Activated CD4-positive, alpha-beta T cell treated with anti-CD3 and anti-CD28 coated beads, Interleukin-2, amount 10 ng/mL, durations not matched to agents 7 days and 5 days (primary cell): ENCODE results near the gene HDAC4. TPM values are rescaled to one million over a fixed set of nuclear protein-coding genes. Genes with fewer than 3 reads are reported as not detected.

Experiments used
- CTCF ChIA-PET: fragments of 350-600 bp; sonication (Branson Sonifier 250); formaldehyde crosslinking; loops from one replicate; lab custom pipeline; 2021; ENCODE audit warnings: antibody characterized with exemption; lab: Charles Lee
- POLR2A ChIA-PET: fragments of 350-600 bp; sonication (Branson Sonifier 250); formaldehyde crosslinking; loops from one replicate; lab custom pipeline; 2021; ENCODE audit warnings: antibody characterized with exemption; lab: Charles Lee
- DNase-seq: peaks from one replicate; pipeline ENCODE4 v3.0.0-alpha.2; 2020
- H3K27ac Mint-ChIP-seq: one replicate; pipeline ENCODE4 v1.8.0; 2021; ENCODE audit warnings: mild to moderate bottlenecking, moderate library complexity, mixed read lengths
- H3K27me3 Mint-ChIP-seq: one replicate; pipeline ENCODE4 v1.8.0; 2021; ENCODE audit warnings: mixed read lengths
- H3K36me3 Mint-ChIP-seq: one replicate; pipeline ENCODE4 v1.8.0; 2021; ENCODE audit warnings: low read depth, mixed read lengths
- H3K4me1 Mint-ChIP-seq: one replicate; pipeline ENCODE4 v1.8.0; 2021; ENCODE audit warnings: mixed read lengths
- H3K4me3 Mint-ChIP-seq: one replicate; pipeline ENCODE4 v1.8.0; 2021; ENCODE audit warnings: mild to moderate bottlenecking, moderate library complexity, mixed read lengths
- H3K9me3 Mint-ChIP-seq: one replicate; pipeline ENCODE4 v1.8.0; 2021; ENCODE audit warnings: mixed read lengths
- microRNA-seq: library from miRNA; unstranded; fragments of <30 nt; microRNA quantifications from one replicate; pipeline ENCODE4 v1.2.0, GENCODE V29; 2021; ENCODE audit warnings: borderline microRNAs expressed, borderline replicate concordance
- total RNA-seq, 2 experiments: library from RNA; stranded (reverse); gene quantifications; one replicate each; pipeline ENCODE4 v1.2.3, GENCODE V29; 2021

Gene HDAC4
- total RNA-seq, 2 experiments from 2014 or later: 57.1 to 68.4 TPM

GRCh38 chr2:239002954-239003623, 397.7 kb downstream of the HDAC4 start:
- POLR2A ChIA-PET: no interaction called here
- no peak for DNase-seq
- Mint-ChIP-seq H3K27ac (no peak overlapping the region), H3K36me3 (no peaks in the 10 kb centered on the region), H3K9me3 (no peaks in the 10 kb centered on the region), H3K4me3 (no peak overlapping the region), H3K4me1 (no peaks in the 10 kb centered on the region), H3K27me3 (peaks cover 7% of the 10 kb centered on the region)
- CTCF ChIA-PET: no interaction called here

- CTCF ChIA-PET: no interaction called here
- no peaks in the 10 kb centered on the region for H3K9me3 Mint-ChIP-seq
- POLR2A ChIA-PET: no interaction called here
- H3K27ac Mint-ChIP-seq: no peak overlapping the region
- DNase-seq: no peak
- H3K27me3 Mint-ChIP-seq: peaks cover 7% of the 10 kb centered on the region
- no peak overlapping the region for H3K4me3 Mint-ChIP-seq
- H3K4me1 Mint-ChIP-seq: no peaks in the 10 kb centered on the region
- H3K36me3 Mint-ChIP-seq: no peaks in the 10 kb centered on the region
Measured at GRCh38 chr2:239002591-239002953, 398.2 kb downstream of the HDAC4 start.

- H3K27ac Mint-ChIP-seq: no peak overlapping the region
- peaks cover 6% of the 10 kb centered on the region for H3K27me3 Mint-ChIP-seq
- ChIA-PET POLR2A (no interaction called here), CTCF (no interaction called here)
- H3K4me1 Mint-ChIP-seq: no peaks in the 10 kb centered on the region
- H3K4me3 Mint-ChIP-seq: no peak overlapping the region
- H3K9me3 Mint-ChIP-seq: no peaks in the 10 kb centered on the region
- no peak for DNase-seq
- H3K36me3 Mint-ChIP-seq: no peaks in the 10 kb centered on the region
Measured at GRCh38 chr2:239001794-239002193, 399.0 kb downstream of the HDAC4 start.

- peaks cover 2% of the 10 kb centered on the region for H3K27me3 Mint-ChIP-seq
- no peak overlapping the region for H3K4me3 Mint-ChIP-seq
- CTCF ChIA-PET: interaction anchor here (0.6 kb wide), 1 partner anchor 142 kb away, joined by 5 read pairs; no protein-coding TSS in a partner anchor
- no peaks in the 10 kb centered on the region for H3K36me3 Mint-ChIP-seq
- no peak overlapping the region for H3K27ac Mint-ChIP-seq
- no peak for DNase-seq
- no peaks in the 10 kb centered on the region for H3K4me1 Mint-ChIP-seq
- POLR2A ChIA-PET: no interaction called here
- H3K9me3 Mint-ChIP-seq: no peaks in the 10 kb centered on the region
Measured at GRCh38 chr2:239000500-239001073, 400.2 kb downstream of the HDAC4 start.

- no peak for DNase-seq
- ChIA-PET CTCF (no interaction called here), POLR2A (no interaction called here)
- H3K27me3 Mint-ChIP-seq: peaks cover 4% of the 10 kb centered on the region
- H3K27ac Mint-ChIP-seq: no peak overlapping the region
- H3K36me3 Mint-ChIP-seq: no peaks in the 10 kb centered on the region
- no peaks in the 10 kb centered on the region for H3K4me1 Mint-ChIP-seq
- H3K9me3 Mint-ChIP-seq: no peaks in the 10 kb centered on the region
- H3K4me3 Mint-ChIP-seq: no peak overlapping the region
Measured at GRCh38 chr2:239000089-239000488, 400.7 kb downstream of the HDAC4 start.

GRCh38 chr2:238999291-238999741, 401.5 kb downstream of the HDAC4 start:
- Mint-ChIP-seq H3K27ac (no peak overlapping the region), H3K4me3 (no peak overlapping the region), H3K9me3 (no peaks in the 10 kb centered on the region), H3K36me3 (no peaks in the 10 kb centered on the region), H3K27me3 (peaks cover 4% of the 10 kb centered on the region), H3K4me1 (no peaks in the 10 kb centered on the region)
- ChIA-PET POLR2A (no interaction called here), CTCF (interaction anchor here (0.6 kb wide), 1 partner anchor 29 kb away, joined by 3 read pairs; no protein-coding TSS in a partner anchor)
- no peak for DNase-seq

- ChIA-PET CTCF (interaction anchor here (0.7 kb wide), 1 partner anchor 288 kb away, joined by 3 read pairs; no protein-coding TSS in a partner anchor), POLR2A (no interaction called here)
- peaks cover 3% of the 10 kb centered on the region for H3K9me3 Mint-ChIP-seq
- no peaks in the 10 kb centered on the region for H3K4me1 Mint-ChIP-seq
- H3K27ac Mint-ChIP-seq: no peak overlapping the region
- DNase-seq: no peak
- no peaks in the 10 kb centered on the region for H3K36me3 Mint-ChIP-seq
- peaks cover 9% of the 10 kb centered on the region for H3K27me3 Mint-ChIP-seq
- no peak overlapping the region for H3K4me3 Mint-ChIP-seq
Measured at GRCh38 chr2:238998801-238999200, 402.0 kb downstream of the HDAC4 start.

Small RNAs within 50 kb of the gene (microRNA-seq; reads per million reads assigned to microRNA genes)
- not detected for gene MIR2467
- gene MIR4269: not detected
- gene MIR4440: not detected
- not detected for gene MIR4441
